SK-N-MC (cell line): ENCODE results near the gene P4HA2.

Experiments
- DNase-seq: peaks from one replicate; pipeline ENCODE4 v3.0.0-alpha.2; 2011; ENCODE audit warnings: low read depth, low spot score
- H3K27ac ChIP-seq: fragments of 200-600 bp; sonication (generic); 2 replicates; pipeline ENCODE4 v1.5.1; 2016; ENCODE audit warnings: mixed run types
- H3K36me3 ChIP-seq: fragments of 200-600 bp; sonication (generic); 2 replicates; pipeline ENCODE4 v1.6.1; 2017; ENCODE audit warnings: antibody characterized with exemption, low read length, mixed read lengths; ENCODE audit not compliant: insufficient read depth
- H3K4me3 ChIP-seq: fragments of 200-600 bp; sonication (generic); 2 replicates; pipeline ENCODE4 v1.5.1; 2016
- H3K9ac ChIP-seq: fragments of 200-600 bp; sonication (generic); 2 replicates; pipeline ENCODE4 v1.8.0; 2017; ENCODE audit warnings: mixed run types, mixed read lengths; ENCODE audit not compliant: insufficient read length
- H3K9me3 ChIP-seq: fragments of 200-600 bp; sonication (generic); 2 replicates; pipeline ENCODE4 v1.6.1; 2017; ENCODE audit warnings: low read depth, mild to moderate bottlenecking, antibody characterized with exemption, low read length, moderate library complexity, mixed read lengths
- EZH2 ChIP-seq: fragments of 200-600 bp; sonication (generic); IDR thresholded peaks from one replicate; pipeline ENCODE4 v1.6.1; 2017; ENCODE audit warnings: antibody characterized with exemption
- FOXP2 ChIP-seq: optimal IDR thresholded peaks from 2 replicates; pipeline ENCODE3; 2011; ENCODE audit warnings: mild to moderate bottlenecking, moderate library complexity; ENCODE audit not compliant: insufficient read depth; ENCODE audit errors: extremely low read length, control extremely low read depth
- POLR2AphosphoS5 ChIP-seq: IDR thresholded peaks from 2 replicates; pipeline ENCODE4 v1.6.1; 2012; ENCODE audit warnings: mild to moderate bottlenecking, low read depth, low read length, borderline replicate concordance

The P4HA2 gene

GRCh38 chr5:132265336-132266030, 37.8 kb upstream of the P4HA2 start:
- DNase-seq: no peak
- TF ChIP-seq EZH2 (no peak), POLR2AphosphoS5 (no peak), FOXP2 (no peak)
- H3K4me3 ChIP-seq: no peak overlapping the region
- H3K9ac ChIP-seq: no peak overlapping the region
- no peaks in the 10 kb centered on the region for H3K9me3 ChIP-seq
- H3K27ac ChIP-seq: no peak overlapping the region
- H3K36me3 ChIP-seq: no peaks in the 10 kb centered on the region

GRCh38 chr5:132264546-132265335, 37.1 kb upstream of the P4HA2 start:
- Histone ChIP-seq H3K36me3 (no peaks in the 10 kb centered on the region), H3K27ac (no peak overlapping the region), H3K9me3 (no peaks in the 10 kb centered on the region), H3K9ac (no peak overlapping the region), H3K4me3 (no peak overlapping the region)
- no peak for TF ChIP-seq FOXP2
- no peak for TF ChIP-seq POLR2AphosphoS5
- TF ChIP-seq EZH2: no peak
- DNase-seq: no peak

GRCh38 chr5:132263548-132264261, 36.1 kb upstream of the P4HA2 start:
- Histone ChIP-seq H3K9ac (no peak overlapping the region), H3K27ac (no peak overlapping the region)
- DNase-seq: no peak

GRCh38 chr5:132262882-132263547, 35.4 kb upstream of the P4HA2 start:
- TF ChIP-seq FOXP2: no peak
- TF ChIP-seq POLR2AphosphoS5: no peak
- no peak for TF ChIP-seq EZH2
- no peak for DNase-seq
- Histone ChIP-seq H3K36me3 (no peaks in the 10 kb centered on the region), H3K9me3 (no peaks in the 10 kb centered on the region), H3K4me3 (no peak overlapping the region), H3K27ac (no peak overlapping the region), H3K9ac (no peak overlapping the region)

More at GRCh38 chr5:132263548-132264261, 36.1 kb upstream of the P4HA2 start:
- Histone ChIP-seq H3K9me3 (no peaks in the 10 kb centered on the region), H3K36me3 (no peaks in the 10 kb centered on the region), H3K4me3 (no peak overlapping the region)
- TF ChIP-seq POLR2AphosphoS5 (no peak), FOXP2 (no peak), EZH2 (no peak)

GRCh38 chr5:132261881-132262845, 34.5 kb upstream of the P4HA2 start:
- no peak for TF ChIP-seq FOXP2
- TF ChIP-seq POLR2AphosphoS5: no peak
- DNase-seq: no peak
- Histone ChIP-seq H3K9me3 (no peaks in the 10 kb centered on the region), H3K9ac (no peak overlapping the region), H3K27ac (no peak overlapping the region), H3K36me3 (no peaks in the 10 kb centered on the region), H3K4me3 (no peak overlapping the region)

- Histone ChIP-seq H3K9me3 (no peaks in the 10 kb centered on the region), H3K9ac (no peak overlapping the region), H3K36me3 (no peaks in the 10 kb centered on the region), H3K4me3 (no peak overlapping the region), H3K27ac (no peak overlapping the region)
- DNase-seq: no peak
- TF ChIP-seq FOXP2 (no peak), POLR2AphosphoS5 (no peak), EZH2 (no peak)
These were observed 33.3 kb upstream of the P4HA2 start for GRCh38 chr5:132260714-132261551.
